Retinal pigment epithelial cell (primary cell): Measurements from ENCODE around the gene TNIP2.

Source experiments
- DNase-seq: peaks from one replicate; pipeline ENCODE4 v3.0.0-alpha.2; 2010; ENCODE audit warnings: low read depth
- H3K4me3 ChIP-seq: 2 replicates; pipeline ENCODE4 v1.5.1; 2011; ENCODE audit warnings: mild to moderate bottlenecking, low read length, control low read depth, moderate library complexity
- TF ChIP-seq, protein P1 (sequence below): conservative IDR thresholded peaks from 2 replicates; pipeline ENCODE4 v1.5.1; 2011; ENCODE audit warnings: low read depth, low read length, control low read depth, inconsistent platforms

TNIP2 gene

GRCh38 chr4:2722033-2722432 lies 34.1 kb downstream of the TNIP2 start:
- no peak for DNase-seq
- no peak overlapping the region for H3K4me3 ChIP-seq
- TF ChIP-seq, protein P1, sequence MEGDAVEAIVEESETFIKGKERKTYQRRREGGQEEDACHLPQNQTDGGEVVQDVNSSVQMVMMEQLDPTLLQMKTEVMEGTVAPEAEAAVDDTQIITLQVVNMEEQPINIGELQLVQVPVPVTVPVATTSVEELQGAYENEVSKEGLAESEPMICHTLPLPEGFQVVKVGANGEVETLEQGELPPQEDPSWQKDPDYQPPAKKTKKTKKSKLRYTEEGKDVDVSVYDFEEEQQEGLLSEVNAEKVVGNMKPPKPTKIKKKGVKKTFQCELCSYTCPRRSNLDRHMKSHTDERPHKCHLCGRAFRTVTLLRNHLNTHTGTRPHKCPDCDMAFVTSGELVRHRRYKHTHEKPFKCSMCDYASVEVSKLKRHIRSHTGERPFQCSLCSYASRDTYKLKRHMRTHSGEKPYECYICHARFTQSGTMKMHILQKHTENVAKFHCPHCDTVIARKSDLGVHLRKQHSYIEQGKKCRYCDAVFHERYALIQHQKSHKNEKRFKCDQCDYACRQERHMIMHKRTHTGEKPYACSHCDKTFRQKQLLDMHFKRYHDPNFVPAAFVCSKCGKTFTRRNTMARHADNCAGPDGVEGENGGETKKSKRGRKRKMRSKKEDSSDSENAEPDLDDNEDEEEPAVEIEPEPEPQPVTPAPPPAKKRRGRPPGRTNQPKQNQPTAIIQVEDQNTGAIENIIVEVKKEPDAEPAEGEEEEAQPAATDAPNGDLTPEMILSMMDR, result no peak

DNA sequence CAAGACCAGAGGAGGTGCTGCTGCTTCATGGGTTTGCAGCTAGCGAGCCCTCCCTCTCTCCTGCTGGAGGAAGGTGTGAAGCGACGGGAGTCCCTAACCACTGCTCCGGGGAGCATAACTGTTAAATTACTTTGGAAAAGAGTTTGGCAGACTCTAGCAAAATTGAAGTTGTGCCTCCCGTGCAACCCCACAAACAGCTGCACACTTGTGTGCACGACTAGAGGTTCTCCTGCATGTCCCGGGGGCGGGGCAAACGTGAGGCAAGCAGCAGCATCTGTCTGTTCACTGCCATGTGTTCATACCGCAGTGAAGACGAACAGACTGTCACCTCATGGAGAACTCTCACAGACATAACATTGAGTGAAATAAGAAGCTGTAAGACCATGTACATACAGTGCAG lies 34.5 kb downstream of the TNIP2 start:
- TF ChIP-seq, protein P1, result no peak
- DNase-seq, result no peak
- no peak overlapping the region for H3K4me3 ChIP-seq

GRCh38 chr4:2716236-2716635 lies 39.9 kb downstream of the TNIP2 start:
- no peak for DNase-seq
- TF ChIP-seq, protein P1, result no peak
- no peak overlapping the region for H3K4me3 ChIP-seq

- H3K4me3 ChIP-seq, result no peak overlapping the region
- DNase-seq, result no peak
- TF ChIP-seq, protein P1, result no peak
Measured at GRCh38 chr4:2715426-2715825, 40.7 kb downstream of the TNIP2 start.

- DNase-seq, result no peak
- TF ChIP-seq, protein P1, result no peak
- no peak overlapping the region for H3K4me3 ChIP-seq
Measured at GRCh38 chr4:2714918-2715317, 41.2 kb downstream of the TNIP2 start.

DNA sequence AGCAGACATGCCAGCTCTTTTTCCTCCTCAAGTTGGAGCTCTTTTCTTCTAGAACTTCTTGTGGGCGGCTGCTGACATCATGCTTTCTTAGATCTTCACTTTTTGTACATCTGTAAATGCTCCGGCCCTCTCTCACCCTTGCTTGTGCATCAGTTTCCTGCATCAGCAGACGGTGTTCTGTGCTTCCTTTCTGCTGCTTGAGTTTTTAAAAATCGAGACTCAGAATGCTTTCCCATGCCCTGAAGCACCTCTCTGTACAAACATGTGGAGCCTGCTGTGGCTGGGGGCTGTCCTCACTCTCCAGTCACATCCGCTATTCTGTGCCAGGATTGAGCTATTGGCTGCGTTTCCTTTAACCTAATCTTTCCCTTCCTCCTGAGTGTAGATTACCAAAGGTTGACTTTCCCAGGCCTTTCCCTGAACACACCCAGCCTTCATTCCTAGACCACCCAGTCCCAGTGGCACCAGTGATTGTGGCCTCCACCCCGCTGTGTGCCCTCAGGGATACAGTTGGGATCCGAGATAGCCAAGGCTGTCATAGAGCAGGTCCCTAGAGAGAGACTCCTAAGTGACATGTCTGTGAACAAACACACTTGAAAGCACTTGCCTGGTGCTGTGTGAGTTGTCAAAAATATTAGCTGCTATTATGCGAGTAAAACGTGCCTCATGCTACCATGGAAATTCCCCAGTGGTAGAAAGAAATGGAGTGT lies 41.9 kb downstream of the TNIP2 start:
- no peak for DNase-seq
- H3K4me3 ChIP-seq, result no peak overlapping the region
- TF ChIP-seq, protein P1, result no peak

- DNase-seq, result no peak
- H3K4me3 ChIP-seq, result no peak overlapping the region
- TF ChIP-seq, protein P1, result no peak
Measured at GRCh38 chr4:2713337-2713736, 42.8 kb downstream of the TNIP2 start.
